ENCODE measurements around the gene RSPO4. TPM values are rescaled to one million over a fixed set of nuclear protein-coding genes. Genes with fewer than 3 reads are reported as not detected.

Gene RSPO4
- total and polyA plus RNA-seq, 2 of the 13 experiments (the other 11 are each of a cell fraction or from before 2014, with no cell fraction given), result not detected

- TF ChIP-seq ZNF691 (CRISPR knock-in tag; IDR thresholded peaks at IDR 0.05; ENCODE audit: borderline replicate concordance, low read depth), result peak; percentile 91
- TF ChIP-seq ZNF263 (CRISPR knock-in tag; IDR thresholded peaks at IDR 0.05), result 0 out of 2 replicates have a peak, but pooled peaks have one; percentile 33
- TF ChIP-seq NR2C2 (CRISPR knock-in tag; IDR thresholded peaks at IDR 0.05; ENCODE audit: borderline replicate concordance), result no peak
- TF ChIP-seq ZBTB7B (CRISPR knock-in tag; IDR thresholded peaks at IDR 0.05), result peak; percentile 56; the same call in 1 of the 2 replicates
- TF ChIP-seq NCOR1 (IDR thresholded peaks at IDR 0.05; ENCODE audit: borderline replicate concordance, low read length), result no peak
- TF ChIP-seq REL (CRISPR knock-in tag; conservative IDR thresholded peaks at IDR 0.05), result 0 out of 2 replicates have a peak, but pooled peaks have one; percentile 59
- no peak for TF ChIP-seq NFE2 (CRISPR knock-in tag; IDR thresholded peaks at IDR 0.05)
- TF ChIP-seq GPN1 (CRISPR knock-in tag; IDR thresholded peaks at IDR 0.05; ENCODE audit: borderline replicate concordance), result no peak
- TF ChIP-seq ZNF83 (CRISPR knock-in tag; IDR thresholded peaks at IDR 0.05; ENCODE audit: borderline replicate concordance), result no peak
- TF ChIP-seq PAXIP1 (CRISPR knock-in tag; conservative IDR thresholded peaks at IDR 0.05), result no peak
- no peak for TF ChIP-seq ADNP (CRISPR knock-in tag; IDR thresholded peaks at IDR 0.05)
- no peak for TF ChIP-seq CREBL2 (CRISPR knock-in tag; IDR thresholded peaks at IDR 0.05; ENCODE audit: borderline replicate concordance)
- no peak for TF ChIP-seq ZNF431 (CRISPR knock-in tag; IDR thresholded peaks at IDR 0.05; ENCODE audit: borderline replicate concordance, low read depth)
- TF ChIP-seq HOXA5 (CRISPR knock-in tag; IDR thresholded peaks at IDR 0.05), result no peak
- no peak for TF ChIP-seq ZBTB34 (CRISPR knock-in tag; IDR thresholded peaks at IDR 0.05)
- TF ChIP-seq MYNN (CRISPR knock-in tag; IDR thresholded peaks at IDR 0.05; ENCODE audit: low read depth), result no peak
- TF ChIP-seq ZNF572 (CRISPR knock-in tag; IDR thresholded peaks at IDR 0.05), result 0 out of 2 replicates have a peak, but pooled peaks have one; percentile 16
- TF ChIP-seq PTBP1 (IDR thresholded peaks at IDR 0.05; ENCODE audit: low read depth, low read length, poor library complexity, severe bottlenecking), result peak; percentile 74
- no peak for TF ChIP-seq MLXIP (CRISPR knock-in tag; IDR thresholded peaks at IDR 0.05; ENCODE audit: borderline replicate concordance)
- no peak for TF ChIP-seq ZNF333 (CRISPR knock-in tag; IDR thresholded peaks at IDR 0.05; ENCODE audit: borderline replicate concordance)
- TF ChIP-seq SALL1 (CRISPR knock-in tag; IDR thresholded peaks at IDR 0.05), result peak; percentile 65; the same call in 1 of the 2 replicates
Observed at GRCh38 chr20:956330-956951, 45.7 kb downstream of the RSPO4 start (continued).
